Spleen (tissue), 7 donors: ENCODE data around the gene TEX10.

Experiments used
- CTCF ChIP-seq, 11 experiments: fragments of 200-600 bp in 7 of 11; fragments of 450-650 bp in 4 of 11; sonication (generic) in 4 of 11; IDR thresholded peaks in 8 of 11; conservative IDR thresholded peaks in 3 of 11; 1 replicate in 7 of 11; 2 replicates in 4 of 11; pipeline versions ENCODE4 v1.4.0 to v1.8.0; 2016 to 2021; ENCODE audit warnings: antibody characterized with exemption in 11 of 11, inconsistent platforms in 4 of 11, mild to moderate bottlenecking in 1 of 11
- POLR2A ChIP-seq, 3 donors: fragments of 450-650 bp; IDR thresholded peaks; one replicate each; pipeline ENCODE4 v1.5.1; 2017; ENCODE audit warnings: antibody characterized with exemption in 3 of 3, mild to moderate bottlenecking in 1 of 3
- POLR2AphosphoS5 ChIP-seq, 3 donors: sonication (generic); formaldehyde crosslinking; IDR thresholded peaks; one replicate each; pipeline ENCODE4 v1.5.1; 2017; ENCODE audit warnings: antibody characterized with exemption in 3 of 3
- donor health status: DM: no; HTN: no; CAD: no; lungs with moderate emphysema.
- donor health status: DM: no; HTN: no; CAD: no.
- donor health status: DM: no; HTN: no; CAD: no.

GRCh38 chr9:100285080-100285479, 67.7 kb downstream of the TEX10 start:
- TF ChIP-seq CTCF (IDR thresholded peaks at IDR 0.05 in 8 of 11, conservative IDR thresholded peaks at IDR 0.05 in 3 of 11) (no peak), POLR2A (IDR thresholded peaks at IDR 0.05) (no peak), POLR2AphosphoS5 (IDR thresholded peaks at IDR 0.05) (no peak)
